Left lung (tissue), 10 donors: Measurements from ENCODE around the gene PROSER2. TPM values are rescaled to one million over a fixed set of nuclear protein-coding genes. Genes with fewer than 3 reads are reported as not detected.
"Not testable (repeated sequence)": the region's sequence is repeated elsewhere in the genome, so short reads cannot be mapped to it uniquely, and the experiment has no call there.

Experiments used
- ATAC-seq: fragments of 200-7000 bp; cut with Tn5 transposase; one replicate; pipeline ENCODE4 v1.9.1; 2020; ENCODE audit warnings: moderate library complexity
- DNase-seq, 4 donors: peaks; one replicate each; pipeline ENCODE4 v3.0.0-alpha.2; 2013 to 2020
- H3K27ac ChIP-seq, 2 donors: fragments of 200-600 bp; sonication (generic) in 1 of 2; one replicate each; pipeline versions ENCODE4 v1.5.0 to v1.8.0; 2020 to 2021
- H3K27me3 ChIP-seq, 2 donors: fragments of 200-600 bp; sonication (generic) in 1 of 2; one replicate each; pipeline versions ENCODE4 v1.5.0 to v1.8.0; 2020 to 2021
- H3K36me3 ChIP-seq, 2 donors: fragments of 200-600 bp; sonication (generic) in 1 of 2; one replicate each; pipeline versions ENCODE4 v1.5.0 to v1.8.0; 2020 to 2021
- H3K4me1 ChIP-seq, 2 donors: fragments of 200-600 bp; one replicate each; pipeline ENCODE4 v1.8.0; 2021
- H3K4me3 ChIP-seq, 2 donors: fragments of 200-600 bp; sonication (generic) in 1 of 2; one replicate each; pipeline versions ENCODE4 v1.5.0 to v1.8.0; 2020 to 2021; ENCODE audit warnings: mild to moderate bottlenecking in 1 of 2
- H3K9me3 ChIP-seq, 2 donors: fragments of 200-600 bp; sonication (generic) in 1 of 2; one replicate each; pipeline versions ENCODE4 v1.5.0 to v1.8.0; 2020 to 2021
- intact Hi-C, 2 donors: fragments of 100-400 bp; cut with DNase I; formaldehyde crosslinking; loops; one replicate each; pipeline versions ENCODE4 v1.11.2 to v1.14.2; 2022
- polyA plus RNA-seq, 6 donors: library from polyadenylated mRNA; unstranded; fragments of 120-200 nt; gene quantifications; one replicate each; pipeline ENCODE4 v1.2.1, GENCODE V29; 2013; ENCODE audit not compliant: insufficient read length in 6 of 6
- total RNA-seq, 2 donors: library from RNA; stranded (reverse); fragmentation: NEBNext Ultra II Directional; extraction: Animal tissue kit (Norgen Biotek cat#: 25700); gene quantifications; one replicate each; pipeline ENCODE4 v1.2.1, GENCODE V29; 2021
- TF ChIP-seq, protein P1 (sequence below), 2 donors: fragments of 200-600 bp; sonication (generic) in 1 of 2; IDR thresholded peaks; one replicate each; pipeline versions ENCODE4 v1.5.0 to v1.8.0; 2021; ENCODE audit warnings: antibody characterized with exemption in 2 of 2
- donor health status: DM: no; HTN: yes; CAD: no.
- donor health status: DM: no; HTN: no; CAD: no.

Gene PROSER2
- total and polyA plus RNA-seq, 8 donors = 2.0 to 14.8 (median 3.1) TPM

- H3K36me3 ChIP-seq = peaks cover 0 to 23% of the 10 kb centered on the region in 2 donors
- H3K4me1 ChIP-seq = no peaks in the 10 kb centered on the region
- no peaks in the 10 kb centered on the region for H3K9me3 ChIP-seq
- no peak overlapping the region for H3K4me3 ChIP-seq
- no peaks in the 10 kb centered on the region for H3K27me3 ChIP-seq
- intact Hi-C loops = no loop called here
- peak in 1 of 4 donors; percentile 40 for DNase-seq
- TF ChIP-seq, protein P1, sequence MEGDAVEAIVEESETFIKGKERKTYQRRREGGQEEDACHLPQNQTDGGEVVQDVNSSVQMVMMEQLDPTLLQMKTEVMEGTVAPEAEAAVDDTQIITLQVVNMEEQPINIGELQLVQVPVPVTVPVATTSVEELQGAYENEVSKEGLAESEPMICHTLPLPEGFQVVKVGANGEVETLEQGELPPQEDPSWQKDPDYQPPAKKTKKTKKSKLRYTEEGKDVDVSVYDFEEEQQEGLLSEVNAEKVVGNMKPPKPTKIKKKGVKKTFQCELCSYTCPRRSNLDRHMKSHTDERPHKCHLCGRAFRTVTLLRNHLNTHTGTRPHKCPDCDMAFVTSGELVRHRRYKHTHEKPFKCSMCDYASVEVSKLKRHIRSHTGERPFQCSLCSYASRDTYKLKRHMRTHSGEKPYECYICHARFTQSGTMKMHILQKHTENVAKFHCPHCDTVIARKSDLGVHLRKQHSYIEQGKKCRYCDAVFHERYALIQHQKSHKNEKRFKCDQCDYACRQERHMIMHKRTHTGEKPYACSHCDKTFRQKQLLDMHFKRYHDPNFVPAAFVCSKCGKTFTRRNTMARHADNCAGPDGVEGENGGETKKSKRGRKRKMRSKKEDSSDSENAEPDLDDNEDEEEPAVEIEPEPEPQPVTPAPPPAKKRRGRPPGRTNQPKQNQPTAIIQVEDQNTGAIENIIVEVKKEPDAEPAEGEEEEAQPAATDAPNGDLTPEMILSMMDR (IDR thresholded peaks at IDR 0.05) = no peak
- ATAC-seq = peak; percentile 68
- H3K27ac ChIP-seq = no peak overlapping the region
Observed at GRCh38 chr10:11849911-11850310, 26.8 kb downstream of the PROSER2 start.

- Histone ChIP-seq H3K27me3 (no peaks in the 10 kb centered on the region), H3K4me3 (no peak overlapping the region), H3K9me3 (no peaks in the 10 kb centered on the region), H3K27ac (no peak overlapping the region), H3K4me1 (no peaks in the 10 kb centered on the region), H3K36me3 (peaks cover 0 to 26% of the 10 kb centered on the region in 2 donors)
- DNase-seq (no peak), ATAC-seq (no peak)
- intact Hi-C loops = no loop called here
- TF ChIP-seq, protein P1 (IDR thresholded peaks at IDR 0.05) = no peak
Observed at GRCh38 chr10:11851910-11852309, 28.8 kb downstream of the PROSER2 start.

DNA sequence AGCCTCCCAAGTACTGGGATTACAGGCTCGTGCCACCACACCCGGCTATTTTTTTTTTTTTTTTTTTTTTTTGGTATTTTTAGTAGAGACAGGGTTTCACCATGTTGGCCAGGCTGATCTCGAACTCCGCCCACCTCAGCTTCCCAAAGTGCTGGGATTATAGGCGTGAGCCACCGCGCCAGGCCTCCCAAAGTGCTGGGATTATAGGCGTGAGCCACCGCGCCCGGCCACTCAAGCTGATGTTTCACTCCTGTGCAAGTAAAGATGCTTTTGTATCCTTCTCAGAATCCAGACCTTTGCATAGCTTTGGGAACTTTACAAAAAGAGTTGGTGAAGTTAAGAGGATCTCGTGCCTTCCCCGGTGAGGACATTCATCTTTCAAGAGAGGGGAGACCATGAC lies 29.5 kb downstream of the PROSER2 start:
- H3K4me3 ChIP-seq, DNase-seq, H3K9me3 ChIP-seq, intact Hi-C loops, ATAC-seq, H3K4me1 ChIP-seq, H3K27me3 ChIP-seq, H3K27ac ChIP-seq: not testable (repeated sequence)
- peaks cover 0 to 27% of the 10 kb centered on the region in 2 donors for H3K36me3 ChIP-seq

- Histone ChIP-seq H3K9me3 (no peaks in the 10 kb centered on the region), H3K4me3 (no peak overlapping the region), H3K27me3 (no peaks in the 10 kb centered on the region), H3K4me1 (no peaks in the 10 kb centered on the region), H3K27ac (no peak overlapping the region), H3K36me3 (peaks cover 0 to 34% of the 10 kb centered on the region in 2 donors)
- no peak for DNase-seq
- ATAC-seq = no peak
- intact Hi-C loops = no loop called here
- TF ChIP-seq, protein P1 (IDR thresholded peaks at IDR 0.05) = no peak
Observed at GRCh38 chr10:11853468-11853867, 30.3 kb downstream of the PROSER2 start.

DNA sequence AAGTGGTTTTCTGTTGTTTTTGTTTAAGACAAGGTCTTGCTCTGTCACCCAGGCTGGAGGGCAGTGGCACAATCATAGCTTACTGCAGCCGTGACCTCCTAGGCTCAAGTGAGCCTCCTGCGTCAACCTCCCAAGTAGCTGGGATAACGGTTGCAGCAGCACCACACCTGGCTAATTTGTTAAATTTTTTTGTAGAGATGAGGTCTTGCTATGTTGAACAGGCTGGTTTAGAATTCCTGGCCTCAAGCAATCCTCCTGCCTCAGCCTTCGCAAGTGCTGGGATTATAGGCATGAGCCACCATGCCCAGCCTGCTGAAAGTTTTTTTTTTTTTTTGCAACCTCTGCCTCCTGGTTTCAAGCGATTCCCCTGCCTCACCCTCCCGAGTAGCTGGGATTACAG lies 31.1 kb downstream of the PROSER2 start:
- H3K4me3 ChIP-seq = no peak overlapping the region
- intact Hi-C loops = no loop called here
- no peak for ATAC-seq
- H3K36me3 ChIP-seq = peaks cover 0 to 34% of the 10 kb centered on the region in 2 donors
- no peak overlapping the region for H3K27ac ChIP-seq
- no peaks in the 10 kb centered on the region for H3K9me3 ChIP-seq
- no peaks in the 10 kb centered on the region for H3K4me1 ChIP-seq
- H3K27me3 ChIP-seq = no peaks in the 10 kb centered on the region
- TF ChIP-seq, protein P1 (IDR thresholded peaks at IDR 0.05) = no peak
- DNase-seq = no peak

- Histone ChIP-seq H3K27me3 (no peaks in the 10 kb centered on the region), H3K36me3 (peaks cover 0 to 36% of the 10 kb centered on the region in 2 donors), H3K27ac (no peak overlapping the region), H3K4me3 (no peak overlapping the region), H3K9me3 (no peaks in the 10 kb centered on the region), H3K4me1 (no peaks in the 10 kb centered on the region)
- no peak for ATAC-seq
- DNase-seq = no peak
- TF ChIP-seq, protein P1 (IDR thresholded peaks at IDR 0.05) = no peak
- intact Hi-C loops = no loop called here
Observed at GRCh38 chr10:11856089-11856488, 32.9 kb downstream of the PROSER2 start.
